HL-60 (cell line): ENCODE data around the gene TDG.
A peak's percentile ranks its signal among the peaks of the same experiment; 100 is the strongest.

ENCODE experiments used
- DNase-seq, 2 experiments: peaks; one replicate each; pipeline ENCODE4 v3.0.0-alpha.2; 2010 to 2020; ENCODE audit warnings: low read depth in 1 of 2, low spot score in 1 of 2
- H3K27ac ChIP-seq: fragments of 250-450 bp; sonication (Bioruptor Pico); replicated peaks from 2 replicates; pipeline ENCODE4 v1.5.1; 2020; ENCODE audit warnings: mild to moderate bottlenecking, moderate library complexity
- H3K27me3 ChIP-seq: fragments of 250-450 bp; sonication (Bioruptor Pico); 2 replicates; pipeline ENCODE4 v1.5.1; 2021; ENCODE audit warnings: mild to moderate bottlenecking, moderate library complexity; ENCODE audit not compliant: insufficient read depth, poor library complexity, severe bottlenecking
- H3K4me3 ChIP-seq: replicated peaks from 2 replicates; pipeline ENCODE4 v1.5.1; 2011; ENCODE audit warnings: mild to moderate bottlenecking, control low read depth, low read length; ENCODE audit not compliant: insufficient read depth
- CTCF ChIP-seq: IDR thresholded peaks from one replicate; pipeline ENCODE4 v1.5.1; 2011; ENCODE audit warnings: low read length, control low read depth, inconsistent platforms; ENCODE audit not compliant: insufficient read depth
- GABPA ChIP-seq: IDR thresholded peaks from 2 replicates; pipeline ENCODE4 v1.6.1; 2012; ENCODE audit warnings: low read depth
- POLR2AphosphoS5 ChIP-seq: IDR thresholded peaks from 2 replicates; pipeline ENCODE4 v1.6.1; 2012; ENCODE audit warnings: low read depth
- REST ChIP-seq: IDR thresholded peaks from 2 replicates; pipeline ENCODE4 v1.6.1; 2012; ENCODE audit warnings: low read depth; ENCODE audit not compliant: insufficient replicate concordance
- SPI1 ChIP-seq: IDR thresholded peaks from 2 replicates; pipeline ENCODE4 v1.6.1; 2012; ENCODE audit warnings: low read depth, mild to moderate bottlenecking, borderline replicate concordance

TDG gene

GRCh38 chr12:103928682-103929045 lies 37.0 kb upstream of the TDG start:
- Histone ChIP-seq H3K27me3 (no peaks in the 10 kb centered on the region), H3K27ac (peak overlapping the region; percentile 91), H3K4me3 (peak overlapping the region; percentile 61)
- DNase-seq = peak in 1 of 2 experiments; percentile 76
- TF ChIP-seq CTCF = no peak
- TF ChIP-seq SPI1 = peak; percentile 45; the same call in 1 of the 2 replicates
- TF ChIP-seq POLR2AphosphoS5 = no peak

GRCh38 chr12:103929046-103929783 lies 36.5 kb upstream of the TDG start:
- TF ChIP-seq POLR2AphosphoS5 = peak; percentile 47; the same call in 1 of the 2 replicates
- TF ChIP-seq REST = no peak
- TF ChIP-seq SPI1 = no peak
- H3K4me3 ChIP-seq = peak overlapping the region; percentile 61
- DNase-seq = peak; percentile 77 to 88
- H3K27ac ChIP-seq = peak overlapping the region; percentile 91
- H3K27me3 ChIP-seq = no peaks in the 10 kb centered on the region

GRCh38 chr12:103929784-103930033 lies 36.0 kb upstream of the TDG start:
- DNase-seq = no peak
- TF ChIP-seq CTCF (no peak), GABPA (no peak), SPI1 (no peak), REST (no peak), POLR2AphosphoS5 (no peak)
- H3K27me3 ChIP-seq = no peaks in the 10 kb centered on the region
- peak overlapping the region; percentile 91 for H3K27ac ChIP-seq
- H3K4me3 ChIP-seq = peak overlapping the region; percentile 61

- peak within 1 kb of the TSS; percentile 93 for H3K27ac ChIP-seq
- H3K27me3 ChIP-seq = no peaks in the 10 kb centered on the region
- DNase-seq = peak; percentile 100
- peak within 1 kb of the TSS; percentile 87 for H3K4me3 ChIP-seq
- no peak for TF ChIP-seq REST
- TF ChIP-seq POLR2AphosphoS5 = peak; percentile 94; the same call in 1 of the 2 replicates
- TF ChIP-seq SPI1 = no peak; the same call in 1 of the 2 replicates
- peak; percentile 86 for TF ChIP-seq GABPA
- no peak for TF ChIP-seq CTCF
These were observed 35.5 kb upstream of the TDG start, which contains the start of gene HSP90B1 for GRCh38 chr12:103930034-103930786. Gene HSP90B1 (plus strand): TSS chr12:103930410. CDS start chr12:103930516, 106 bp downstream.
